Glutamatergic neuron (in vitro differentiated cells): ENCODE data around the gene CAMSAP2. TPM values are rescaled to one million over a fixed set of nuclear protein-coding genes. Genes with fewer than 3 reads are reported as not detected.

Experiments used
- DNase-seq: peaks from one replicate; pipeline ENCODE4 v3.0.0; 2022
- H3K27ac Mint-ChIP-seq: one replicate; pipeline ENCODE4 v1.8.0; 2020; ENCODE audit warnings: mild to moderate bottlenecking, mixed read lengths, inconsistent platforms; ENCODE audit not compliant: unreplicated experiment
- H3K27me3 Mint-ChIP-seq: one replicate; pipeline ENCODE4 v1.8.0; 2020; ENCODE audit warnings: mild to moderate bottlenecking, moderate library complexity, mixed read lengths, inconsistent platforms; ENCODE audit not compliant: unreplicated experiment
- H3K36me3 Mint-ChIP-seq: one replicate; pipeline ENCODE4 v1.8.0; 2020; ENCODE audit warnings: mild to moderate bottlenecking, mixed read lengths, inconsistent platforms; ENCODE audit not compliant: unreplicated experiment
- H3K4me1 Mint-ChIP-seq: one replicate; pipeline ENCODE4 v1.8.0; 2020; ENCODE audit warnings: mild to moderate bottlenecking, low read depth, mixed read lengths, inconsistent platforms; ENCODE audit not compliant: unreplicated experiment
- H3K4me3 Mint-ChIP-seq: one replicate; pipeline ENCODE4 v1.8.0; 2020; ENCODE audit warnings: mild to moderate bottlenecking, mixed read lengths, inconsistent platforms; ENCODE audit not compliant: unreplicated experiment
- H3K9me3 Mint-ChIP-seq: one replicate; pipeline ENCODE4 v1.8.0; 2020; ENCODE audit warnings: mild to moderate bottlenecking, moderate library complexity, mixed read lengths, inconsistent platforms; ENCODE audit not compliant: unreplicated experiment
- total RNA-seq: library from RNA; stranded (reverse); fragmentation: NEBNext Ultra II Directional; extraction: Animal tissue kit (Norgen Biotek cat#: 25700); gene quantifications from one replicate; pipeline ENCODE4 v1.2.1, GENCODE V29; 2021; ENCODE audit not compliant: unreplicated experiment
- TF ChIP-seq, protein P1 (sequence below): fragments of 200-600 bp; sonication (generic); IDR thresholded peaks from one replicate; pipeline ENCODE4 v1.5.0; 2021; ENCODE audit not compliant: partially characterized antibody, unreplicated experiment

CAMSAP2 gene
- total RNA-seq, 1 donor from 2014 or later: 51.1 TPM

DNA sequence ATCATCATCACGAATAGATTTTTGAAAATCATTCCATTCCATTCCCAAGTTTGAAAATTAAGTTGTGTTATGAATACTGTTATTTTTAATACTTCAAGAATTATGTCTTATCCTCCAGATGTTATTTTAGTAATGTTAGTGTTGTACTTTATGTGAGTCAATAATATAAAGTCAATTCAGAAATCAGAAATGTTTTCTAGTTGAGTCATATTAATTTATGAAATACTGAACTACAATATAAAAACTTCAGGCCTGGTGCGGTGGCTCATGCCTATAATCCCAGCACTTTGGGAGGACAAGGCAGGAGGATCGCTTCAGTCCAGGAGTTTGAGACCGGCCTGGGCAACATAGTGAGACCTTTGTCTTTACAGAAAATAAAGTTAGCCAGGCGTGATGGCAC lies 95.7 kb downstream of the CAMSAP2 start:
- Mint-ChIP-seq H3K9me3 (peaks cover 5% of the 10 kb centered on the region), H3K4me1 (peaks cover 11% of the 10 kb centered on the region), H3K4me3 (no peak overlapping the region), H3K27ac (no peak overlapping the region), H3K27me3 (no peaks in the 10 kb centered on the region), H3K36me3 (peaks cover 15% of the 10 kb centered on the region)
- DNase-seq: no peak
- TF ChIP-seq, protein P1, sequence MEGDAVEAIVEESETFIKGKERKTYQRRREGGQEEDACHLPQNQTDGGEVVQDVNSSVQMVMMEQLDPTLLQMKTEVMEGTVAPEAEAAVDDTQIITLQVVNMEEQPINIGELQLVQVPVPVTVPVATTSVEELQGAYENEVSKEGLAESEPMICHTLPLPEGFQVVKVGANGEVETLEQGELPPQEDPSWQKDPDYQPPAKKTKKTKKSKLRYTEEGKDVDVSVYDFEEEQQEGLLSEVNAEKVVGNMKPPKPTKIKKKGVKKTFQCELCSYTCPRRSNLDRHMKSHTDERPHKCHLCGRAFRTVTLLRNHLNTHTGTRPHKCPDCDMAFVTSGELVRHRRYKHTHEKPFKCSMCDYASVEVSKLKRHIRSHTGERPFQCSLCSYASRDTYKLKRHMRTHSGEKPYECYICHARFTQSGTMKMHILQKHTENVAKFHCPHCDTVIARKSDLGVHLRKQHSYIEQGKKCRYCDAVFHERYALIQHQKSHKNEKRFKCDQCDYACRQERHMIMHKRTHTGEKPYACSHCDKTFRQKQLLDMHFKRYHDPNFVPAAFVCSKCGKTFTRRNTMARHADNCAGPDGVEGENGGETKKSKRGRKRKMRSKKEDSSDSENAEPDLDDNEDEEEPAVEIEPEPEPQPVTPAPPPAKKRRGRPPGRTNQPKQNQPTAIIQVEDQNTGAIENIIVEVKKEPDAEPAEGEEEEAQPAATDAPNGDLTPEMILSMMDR: no peak

DNA sequence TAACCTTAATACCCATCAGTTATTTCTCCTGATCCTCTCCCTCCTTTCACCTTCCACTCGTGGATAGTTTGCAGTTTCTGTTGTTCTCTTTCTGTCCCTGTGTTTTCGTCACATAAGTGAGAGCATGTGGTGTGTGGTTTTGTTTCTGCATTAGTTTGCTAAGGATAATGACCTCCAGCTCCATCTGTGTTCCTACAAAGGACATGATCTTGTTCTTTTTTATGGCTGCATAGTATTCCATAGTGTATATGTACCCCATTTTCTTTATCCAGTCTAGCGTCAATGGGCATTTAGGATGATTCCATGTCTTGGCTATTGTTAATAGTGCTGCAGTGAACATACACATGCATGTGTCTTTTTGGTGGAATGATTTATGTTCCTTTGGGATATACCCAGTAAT lies 97.5 kb downstream of the CAMSAP2 start:
- H3K27me3 Mint-ChIP-seq: no peaks in the 10 kb centered on the region
- H3K4me1 Mint-ChIP-seq: peaks cover 3% of the 10 kb centered on the region
- H3K4me3 Mint-ChIP-seq: no peak overlapping the region
- TF ChIP-seq, protein P1: no peak
- H3K36me3 Mint-ChIP-seq: peaks cover 15% of the 10 kb centered on the region
- peaks cover 5% of the 10 kb centered on the region for H3K9me3 Mint-ChIP-seq
- DNase-seq: no peak
- no peak overlapping the region for H3K27ac Mint-ChIP-seq

DNA sequence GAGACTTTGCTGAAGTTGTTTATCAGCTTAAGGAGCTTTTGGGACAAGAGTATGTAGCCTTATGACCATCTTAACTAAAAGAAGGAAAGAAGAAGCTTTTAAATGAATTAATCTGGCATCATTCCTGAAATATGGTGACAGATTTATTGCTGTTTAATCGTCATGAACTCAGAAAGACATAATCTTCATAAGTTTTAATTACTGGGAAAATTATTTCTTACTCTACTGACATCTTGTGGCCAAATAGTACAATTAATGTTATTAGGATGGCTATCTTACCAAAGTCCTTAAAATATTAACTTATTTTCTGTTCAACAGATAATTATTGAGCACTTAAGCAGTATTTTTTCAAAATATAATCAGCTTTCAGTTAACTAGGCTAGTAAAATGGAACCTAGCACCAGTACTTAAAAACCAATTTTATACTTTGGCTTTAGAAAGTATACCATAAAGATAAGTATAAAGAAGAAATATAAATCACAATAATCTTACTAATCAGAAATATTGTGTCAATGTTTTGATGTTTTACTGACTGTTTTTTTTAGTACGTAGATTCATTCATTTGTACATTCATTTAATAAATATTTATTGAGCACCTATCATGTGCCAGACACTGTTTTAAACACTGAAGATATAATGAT lies 99.4 kb downstream of the CAMSAP2 start:
- Mint-ChIP-seq H3K36me3 (peaks cover 15% of the 10 kb centered on the region), H3K27ac (no peak overlapping the region), H3K4me1 (no peaks in the 10 kb centered on the region), H3K9me3 (peaks cover 5% of the 10 kb centered on the region), H3K4me3 (no peak overlapping the region), H3K27me3 (no peaks in the 10 kb centered on the region)
- TF ChIP-seq, protein P1: peak; percentile 24
- no peak for DNase-seq

DNA sequence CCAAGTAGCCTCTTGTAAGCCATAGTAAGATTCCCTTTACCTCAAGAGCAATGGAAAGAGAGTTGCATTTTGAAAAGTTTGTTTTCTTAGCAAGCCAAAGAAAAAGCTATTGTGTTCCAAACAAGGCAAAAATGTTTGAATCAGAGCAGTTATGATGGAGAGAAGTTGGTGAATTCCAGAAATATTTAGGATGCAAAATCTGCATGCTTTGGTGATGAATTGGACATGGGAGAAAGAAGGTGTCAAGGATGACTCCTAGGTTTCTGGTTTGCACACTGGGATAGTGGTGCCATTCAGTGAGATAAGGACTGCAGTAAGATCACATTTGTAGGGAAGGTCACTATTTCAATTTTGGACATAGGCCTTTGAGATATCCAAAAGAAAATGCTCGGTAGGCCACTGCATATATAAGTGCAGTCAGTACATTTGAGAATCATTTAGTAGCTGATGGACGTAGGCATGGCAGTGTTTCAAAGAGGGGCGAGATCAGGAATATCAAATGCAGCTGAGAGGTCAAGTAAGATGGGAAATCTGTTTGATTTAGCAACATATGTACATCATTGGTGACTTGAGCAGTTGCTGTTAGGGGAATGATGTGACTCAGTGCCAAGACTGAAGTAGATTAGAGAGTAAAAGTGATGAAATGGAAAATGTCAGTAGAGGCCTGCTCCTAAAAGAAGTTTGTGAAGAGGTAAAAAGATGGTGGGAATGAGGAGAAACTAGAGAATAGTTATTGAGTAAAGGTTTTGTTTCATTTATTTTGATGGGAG lies 100.2 kb downstream of the CAMSAP2 start:
- DNase-seq: no peak
- H3K4me3 Mint-ChIP-seq: no peak overlapping the region
- TF ChIP-seq, protein P1: no peak
- H3K4me1 Mint-ChIP-seq: no peaks in the 10 kb centered on the region
- H3K27me3 Mint-ChIP-seq: no peaks in the 10 kb centered on the region
- H3K27ac Mint-ChIP-seq: no peak overlapping the region
- peaks cover 5% of the 10 kb centered on the region for H3K9me3 Mint-ChIP-seq
- peaks cover 15% of the 10 kb centered on the region for H3K36me3 Mint-ChIP-seq

DNA sequence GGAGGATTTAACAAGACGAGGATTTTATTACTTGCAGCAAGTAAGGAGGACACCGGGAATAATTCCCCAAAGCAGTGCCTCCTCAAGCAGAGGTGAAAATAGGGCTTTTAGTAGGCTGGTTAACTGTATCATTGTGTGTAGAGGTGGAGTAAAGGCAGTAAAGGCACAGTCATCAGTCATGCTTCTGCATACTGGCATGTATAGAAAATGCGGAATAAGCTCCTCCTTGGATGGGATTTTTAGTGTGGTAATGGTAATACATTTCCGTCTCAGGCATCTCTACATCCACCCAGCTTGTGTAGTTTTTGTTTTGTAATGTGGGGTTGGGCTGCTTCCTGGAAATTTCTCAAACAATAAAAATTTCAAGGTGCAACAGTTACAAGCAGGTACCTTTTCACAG lies 106.7 kb downstream of the CAMSAP2 start:
- H3K27ac Mint-ChIP-seq: no peak overlapping the region

More for the DNA sequence above, 106.7 kb downstream of the CAMSAP2 start:
- TF ChIP-seq, protein P1: no peak
- Mint-ChIP-seq H3K9me3 (peaks cover 1% of the 10 kb centered on the region), H3K4me1 (no peaks in the 10 kb centered on the region), H3K27me3 (peaks cover 2% of the 10 kb centered on the region), H3K4me3 (no peak overlapping the region), H3K36me3 (peaks cover 6% of the 10 kb centered on the region)
- DNase-seq: no peak
